Psoas muscle (tissue), 8 donors: ENCODE measurements around the gene ADGB. TPM values are rescaled to one million over a fixed set of nuclear protein-coding genes. Genes with fewer than 3 reads are reported as not detected.

Experiments used
- ATAC-seq, 4 donors: fragments of 200-7000 bp; cut with Tn5 transposase; one replicate each; pipeline ENCODE4 v1.9.1; 2020; ENCODE audit warnings: moderate library complexity in 3 of 4, mild to moderate bottlenecking in 2 of 4
- DNase-seq, 2 donors: peaks; one replicate each; pipeline ENCODE4 v3.0.0-alpha.2; 2020
- H3K27ac ChIP-seq: fragments of 200-600 bp; one replicate; pipeline ENCODE4 v1.8.0; 2022
- H3K27me3 ChIP-seq, 3 donors: fragments of 200-600 bp in 1 of 3; one replicate each; pipeline versions ENCODE4 v1.6.1 to v1.8.0; 2013 to 2022; ENCODE audit warnings: low read length in 2 of 3, mild to moderate bottlenecking in 2 of 3, moderate library complexity in 1 of 3; ENCODE audit not compliant: insufficient read depth in 3 of 3
- H3K36me3 ChIP-seq, 2 donors: fragments of 200-600 bp in 1 of 2; one replicate each; pipeline versions ENCODE4 v1.6.1 to v1.8.0; 2013 to 2022; ENCODE audit warnings: low read depth in 1 of 2, mild to moderate bottlenecking in 1 of 2, moderate library complexity in 1 of 2; ENCODE audit not compliant: insufficient read depth in 1 of 2
- H3K4me1 ChIP-seq: fragments of 200-600 bp; one replicate; pipeline ENCODE4 v1.8.0; 2022
- H3K4me3 ChIP-seq: fragments of 200-600 bp; one replicate; pipeline ENCODE4 v1.8.0; 2022; ENCODE audit warnings: mild to moderate bottlenecking
- H3K9me3 ChIP-seq: fragments of 200-600 bp; one replicate; pipeline ENCODE4 v1.8.0; 2022
- WGBS, 3 donors: extraction: QIAGEN DNeasy Blood & Tissue Kit; methylation state at CpG; one replicate each; pipeline versions ENCODE4 v1.1.6 to v1.1.7; 2013; 5-methylcytosine and 5-hydroxymethylcytosine counted together
- intact Hi-C, 2 donors: fragments of 100-400 bp; cut with DNase I; formaldehyde crosslinking; loops; one replicate each; pipeline versions ENCODE4 v1.11.0 to v1.14.2; 2022
- polyA plus RNA-seq, 3 donors: library from polyadenylated mRNA; stranded (reverse); fragments of 200-250 nt; gene quantifications; one replicate each; pipeline ENCODE4 v1.2.3, GENCODE V29; 2013
- total RNA-seq, 4 donors: library from RNA; stranded (reverse); fragmentation: NEBNext Ultra II Directional in 2 of 4; extraction: Animal tissue kit (Norgen Biotek cat#: 25700) in 2 of 4; gene quantifications; one replicate each; pipeline versions ENCODE4 v1.2.1 to v1.2.4, GENCODE V29; 2021 to 2023
- TF ChIP-seq, protein P1 (sequence below): fragments of 200-600 bp; IDR thresholded peaks from one replicate; pipeline ENCODE4 v1.8.0; 2022; ENCODE audit warnings: antibody characterized with exemption
- donor health status: healthy with polysubstance abuse.
- donor health status: DM: no; HTN: no; CAD: no; lungs with moderate emphysema.
- donor health status: Bipolar disorder and iron deficiency.
- donor health status: healthy.
- donor health status: DM: yes; HTN: yes; CAD: no.
- donor health status: DM: no; HTN: no; CAD: no.
- donor health status: DM: no; HTN: no; CAD: no.
- donor health status: DM: yes; HTN: yes; CAD: no.

Gene ADGB
- total and polyA plus RNA-seq, 7 donors, result not detected

DNA sequence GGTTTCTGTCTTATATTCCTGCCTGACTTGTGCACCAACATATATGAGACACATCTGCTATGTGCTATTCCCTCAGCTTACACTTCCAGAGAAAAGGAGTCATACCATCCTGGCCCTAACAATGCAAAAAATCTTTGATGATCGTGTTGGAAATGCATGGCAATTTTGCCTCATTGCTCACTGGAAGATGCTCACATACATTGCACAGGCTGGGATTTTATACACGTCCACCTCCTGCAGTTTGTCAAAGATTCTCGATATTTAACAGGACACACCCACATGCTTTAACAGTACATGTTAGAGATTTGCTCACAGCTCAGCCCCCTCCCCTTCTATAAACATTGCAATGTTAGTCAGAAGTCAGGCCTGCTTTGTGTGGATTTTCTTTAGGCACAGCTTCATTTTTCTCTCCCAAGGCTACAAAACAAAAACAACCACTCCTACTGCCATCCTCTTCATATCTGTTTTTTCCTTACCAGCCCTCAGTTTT lies 66.1 kb downstream of the ADGB start:
- intact Hi-C loops, result no loop called here
- Histone ChIP-seq H3K4me3 (no peak overlapping the region), H3K36me3 (no peaks in the 10 kb centered on the region), H3K4me1 (no peaks in the 10 kb centered on the region), H3K9me3 (no peaks in the 10 kb centered on the region), H3K27ac (no peak overlapping the region), H3K27me3 (no peaks in the 10 kb centered on the region)
- ATAC-seq, result no peak
- TF ChIP-seq, protein P1, sequence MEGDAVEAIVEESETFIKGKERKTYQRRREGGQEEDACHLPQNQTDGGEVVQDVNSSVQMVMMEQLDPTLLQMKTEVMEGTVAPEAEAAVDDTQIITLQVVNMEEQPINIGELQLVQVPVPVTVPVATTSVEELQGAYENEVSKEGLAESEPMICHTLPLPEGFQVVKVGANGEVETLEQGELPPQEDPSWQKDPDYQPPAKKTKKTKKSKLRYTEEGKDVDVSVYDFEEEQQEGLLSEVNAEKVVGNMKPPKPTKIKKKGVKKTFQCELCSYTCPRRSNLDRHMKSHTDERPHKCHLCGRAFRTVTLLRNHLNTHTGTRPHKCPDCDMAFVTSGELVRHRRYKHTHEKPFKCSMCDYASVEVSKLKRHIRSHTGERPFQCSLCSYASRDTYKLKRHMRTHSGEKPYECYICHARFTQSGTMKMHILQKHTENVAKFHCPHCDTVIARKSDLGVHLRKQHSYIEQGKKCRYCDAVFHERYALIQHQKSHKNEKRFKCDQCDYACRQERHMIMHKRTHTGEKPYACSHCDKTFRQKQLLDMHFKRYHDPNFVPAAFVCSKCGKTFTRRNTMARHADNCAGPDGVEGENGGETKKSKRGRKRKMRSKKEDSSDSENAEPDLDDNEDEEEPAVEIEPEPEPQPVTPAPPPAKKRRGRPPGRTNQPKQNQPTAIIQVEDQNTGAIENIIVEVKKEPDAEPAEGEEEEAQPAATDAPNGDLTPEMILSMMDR, result no peak
- 48 to 64% (median 54%) methylated on average over 3 of the region's 3 CpGs for WGBS, 3 donors
- DNase-seq, result no peak

- Histone ChIP-seq H3K36me3 (no peaks in the 10 kb centered on the region), H3K27me3 (peaks cover 0 to 5% (median 0%) of the 10 kb centered on the region in 3 donors), H3K4me1 (no peaks in the 10 kb centered on the region), H3K4me3 (no peak overlapping the region), H3K27ac (no peak overlapping the region), H3K9me3 (no peaks in the 10 kb centered on the region)
- 13 to 23% (median 19%) methylated on average over 2 of the region's 2 CpGs for WGBS, 3 donors
- intact Hi-C loops, result no loop called here
- no peak for DNase-seq
- TF ChIP-seq, protein P1, result no peak
- ATAC-seq, result no peak
Observed at GRCh38 chr6:146666909-146667308, 68.1 kb downstream of the ADGB start.

DNA sequence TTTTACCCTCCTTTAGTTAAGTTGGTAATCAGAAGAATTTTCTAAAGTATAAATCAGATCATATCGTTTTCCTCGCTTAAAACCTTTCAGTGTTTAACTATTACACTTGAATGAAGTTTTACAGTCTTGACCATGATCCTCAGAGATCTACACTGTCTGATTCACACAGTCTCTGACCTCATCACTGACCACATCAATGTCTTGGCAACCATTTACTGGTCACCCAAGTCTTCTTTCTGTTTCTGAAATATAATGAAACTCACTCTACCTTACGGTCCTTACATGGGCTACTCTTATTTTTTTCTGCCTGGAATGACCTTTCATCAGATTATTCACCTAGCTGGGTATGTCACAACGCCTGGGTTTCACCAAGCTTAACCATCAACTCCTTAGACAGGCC lies 71.4 kb downstream of the ADGB start:
- H3K36me3 ChIP-seq, result no peaks in the 10 kb centered on the region
- intact Hi-C loops, result no loop called here
- WGBS, 3 donors, result 78 to 85% (median 80%) methylated on average over 4 of the region's 4 CpGs
- H3K27me3 ChIP-seq, result peaks cover 0 to 5% (median 0%) of the 10 kb centered on the region in 3 donors
- H3K27ac ChIP-seq, result no peak overlapping the region
- TF ChIP-seq, protein P1, result no peak
- no peak for ATAC-seq
- no peak overlapping the region for H3K4me3 ChIP-seq
- H3K9me3 ChIP-seq, result no peaks in the 10 kb centered on the region
- no peak for DNase-seq
- H3K4me1 ChIP-seq, result no peaks in the 10 kb centered on the region

- TF ChIP-seq, protein P1, result no peak
Observed at GRCh38 chr6:146673069-146673468, 74.3 kb downstream of the ADGB start.

DNA sequence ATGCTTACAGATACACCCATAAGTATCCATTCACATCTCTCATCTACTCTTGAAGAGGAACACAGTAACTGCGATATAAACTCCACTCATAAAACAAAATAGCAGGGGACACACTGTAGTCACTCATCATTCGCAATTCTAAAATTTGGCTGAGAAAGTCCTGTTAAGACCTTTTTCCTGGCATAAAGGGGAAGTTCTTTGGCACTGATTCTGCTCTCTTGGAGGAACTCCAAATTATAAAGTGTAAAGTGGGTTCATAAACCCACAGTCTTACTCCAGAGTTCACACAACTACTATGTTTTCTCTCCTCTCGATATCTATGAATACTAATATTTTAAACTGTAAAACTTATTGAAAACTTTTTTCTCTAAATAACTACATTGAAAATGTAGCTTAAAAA lies 80.6 kb downstream of the ADGB start:
- H3K36me3 ChIP-seq, result no peaks in the 10 kb centered on the region
- H3K27me3 ChIP-seq, result no peaks in the 10 kb centered on the region
- H3K27ac ChIP-seq, result no peak overlapping the region
- DNase-seq (no peak), ATAC-seq (no peak)
- TF ChIP-seq, protein P1, result no peak
- no peaks in the 10 kb centered on the region for H3K4me1 ChIP-seq
- no peaks in the 10 kb centered on the region for H3K9me3 ChIP-seq
- 32 to 49% (median 34%) methylated on average over 3 of the region's 3 CpGs for WGBS, 3 donors
- no peak overlapping the region for H3K4me3 ChIP-seq
- intact Hi-C loops, result no loop called here

More at GRCh38 chr6:146673069-146673468, 74.3 kb downstream of the ADGB start:
- DNase-seq (no peak), ATAC-seq (no peak)
- H3K27ac ChIP-seq, result no peak overlapping the region
- no peaks in the 10 kb centered on the region for H3K4me1 ChIP-seq
- WGBS, 3 donors, result 87 to 93% (median 88%) methylated on average over 3 of the region's 3 CpGs
- no peaks in the 10 kb centered on the region for H3K36me3 ChIP-seq
- H3K27me3 ChIP-seq, result peaks cover 0 to 5% (median 0%) of the 10 kb centered on the region in 3 donors
- no peaks in the 10 kb centered on the region for H3K9me3 ChIP-seq
- intact Hi-C loops, result no loop called here
- H3K4me3 ChIP-seq, result no peak overlapping the region
